ENCODE data around the gene PNPLA1. TPM values are rescaled to one million over a fixed set of nuclear protein-coding genes. Genes with fewer than 3 reads are reported as not detected.

The PNPLA1 gene
- total RNA-seq, 4 donors from 2014 or later, result 0.37 TPM; not detected in 3

- ATAC-seq (ENCODE audit: low FRiP score) (no peak), DNase-seq (ENCODE audit: low spot score) (no peak)
- TF ChIP-seq CTCF (IDR thresholded peaks at IDR 0.05), result no peak
These were observed 23.2 kb upstream of the PNPLA1 start for GRCh38 chr6:36246506-36247268.

- no peak for ATAC-seq (ENCODE audit: low FRiP score)
- no peak for TF ChIP-seq CTCF (IDR thresholded peaks at IDR 0.05)
- DNase-seq (ENCODE audit: low spot score), result no peak
These were observed 22.2 kb upstream of the PNPLA1 start for GRCh38 chr6:36247693-36248092.

- TF ChIP-seq CTCF (IDR thresholded peaks at IDR 0.05), result no peak
- no peak for ATAC-seq (ENCODE audit: low FRiP score)
- no peak for DNase-seq (ENCODE audit: low spot score)
These were observed 20.9 kb upstream of the PNPLA1 start for GRCh38 chr6:36248980-36249379.

GRCh38 chr6:36249536-36249935 is 20.3 kb upstream of the PNPLA1 start:
- no peak for TF ChIP-seq CTCF (IDR thresholded peaks at IDR 0.05)
- DNase-seq (ENCODE audit: low spot score) (no peak), ATAC-seq (ENCODE audit: low FRiP score) (no peak)

GRCh38 chr6:36252005-36252404 is 17.9 kb upstream of the PNPLA1 start:
- TF ChIP-seq CTCF (IDR thresholded peaks at IDR 0.05), result no peak
- DNase-seq (ENCODE audit: low spot score) (no peak), ATAC-seq (ENCODE audit: low FRiP score) (no peak)

- ATAC-seq (ENCODE audit: low FRiP score) (no peak), DNase-seq (ENCODE audit: low spot score) (no peak)
- no peak for TF ChIP-seq CTCF (IDR thresholded peaks at IDR 0.05)
These were observed 6.4 kb upstream of the PNPLA1 start for GRCh38 chr6:36263390-36264000.

- no peak for TF ChIP-seq CTCF (IDR thresholded peaks at IDR 0.05)
- ATAC-seq (ENCODE audit: low FRiP score) (no peak), DNase-seq (ENCODE audit: low spot score) (no peak)
These were observed 4.1 kb upstream of the PNPLA1 start for GRCh38 chr6:36265744-36266143.
